Left renal cortex interstitium (tissue), 4 donors: ENCODE measurements around the gene IFI27L1. TPM values are rescaled to one million over a fixed set of nuclear protein-coding genes. Genes with fewer than 3 reads are reported as not detected.

Experiments
- DNase-seq, 4 donors: peaks; one replicate each; pipeline ENCODE4 v3.0.0-alpha.2; 2013; ENCODE audit warnings: low read depth in 4 of 4, low spot score in 2 of 4, missing footprints in 1 of 4
- polyA plus RNA-seq, 4 donors: library from polyadenylated mRNA; unstranded; fragments of 120-200 nt; gene quantifications; one replicate each; pipeline ENCODE4 v1.2.1, GENCODE V29; 2013; ENCODE audit not compliant: insufficient read length in 4 of 4

IFI27L1 gene
- polyA plus RNA-seq, 4 donors: 25.5 to 33.0 (median 31.5) TPM

GRCh38 chr14:94129758-94130414, 48.8 kb downstream of the IFI27L1 start:
- peak in 2 of 4 donors; percentile 14 to 29 for DNase-seq

DNA sequence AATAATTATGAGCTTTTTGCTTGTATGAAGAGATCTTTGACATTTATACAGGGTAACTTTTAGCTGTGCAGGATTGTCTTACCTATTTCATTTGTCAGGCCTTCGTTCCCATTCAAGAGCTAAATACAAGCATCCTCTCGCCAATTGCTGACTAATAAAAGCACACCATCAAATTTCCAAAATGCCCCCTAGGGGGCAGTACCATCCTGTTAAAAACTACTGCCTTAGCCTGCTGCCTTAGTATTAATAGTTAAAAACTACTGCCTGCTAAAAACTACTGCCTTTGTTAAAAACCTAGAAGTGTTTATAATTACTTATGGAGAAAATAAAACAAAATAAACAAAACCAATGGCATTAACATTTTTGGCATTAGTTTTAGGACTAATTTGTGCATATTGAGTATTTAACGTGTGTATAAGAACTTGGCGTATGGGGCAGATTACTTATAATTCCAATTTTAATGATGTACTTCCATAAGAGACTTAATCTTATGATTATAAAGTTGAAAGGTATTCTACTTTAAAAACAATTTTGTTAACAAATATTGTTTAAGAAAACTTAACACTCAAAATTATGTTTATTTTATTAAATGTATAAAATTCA, 51.3 kb downstream of the IFI27L1 start:
- peak in 2 of 4 donors; percentile 38 to 59 for DNase-seq

GRCh38 chr14:94135476-94135875, 54.4 kb downstream of the IFI27L1 start:
- DNase-seq: no peak

- DNase-seq: peak in 3 of 4 donors; percentile 50 to 66 (median 57)
These were observed 55.6 kb downstream of the IFI27L1 start for GRCh38 chr14:94136575-94137331.

GRCh38 chr14:94138251-94138650, 57.1 kb downstream of the IFI27L1 start:
- DNase-seq: no peak

DNA sequence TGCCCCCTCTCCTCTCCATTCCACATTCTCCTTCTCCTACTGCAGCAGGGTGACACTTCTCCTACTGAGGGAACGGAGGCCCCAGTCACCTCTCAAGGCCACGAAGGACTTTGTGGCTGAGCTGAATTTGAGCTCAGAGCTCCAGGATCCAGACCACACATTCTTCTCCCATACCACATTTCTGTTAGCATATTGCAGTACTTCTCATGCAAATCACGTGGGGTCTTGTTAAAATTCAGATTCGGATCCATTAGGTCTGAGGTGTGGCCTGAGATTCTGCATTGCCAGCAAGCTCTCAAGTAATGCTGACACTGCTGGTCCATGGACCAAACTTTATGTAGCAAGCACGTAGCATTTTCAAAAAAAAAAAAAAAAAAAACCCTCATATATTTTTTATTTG, 57.9 kb downstream of the IFI27L1 start:
- DNase-seq: no peak

DNA sequence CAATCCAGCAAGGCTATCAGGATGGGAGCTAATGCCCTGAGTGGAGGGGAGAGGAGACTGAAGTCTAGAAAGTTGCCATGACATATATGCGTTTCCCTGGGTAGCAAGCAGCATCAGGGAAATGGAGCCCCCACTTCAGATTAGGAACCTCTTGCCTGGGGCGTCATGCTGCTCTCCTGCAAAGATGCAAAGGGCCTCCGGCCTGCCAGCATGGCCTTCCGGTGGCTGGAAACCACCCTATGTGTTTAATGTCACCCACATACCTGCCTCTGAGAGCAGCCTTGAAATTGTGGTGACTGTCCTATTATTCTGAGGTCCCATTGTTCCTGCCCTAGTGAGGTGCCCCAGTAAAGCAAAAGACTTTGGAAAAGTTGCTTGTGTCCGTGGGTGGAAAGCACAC, 58.3 kb downstream of the IFI27L1 start:
- DNase-seq: no peak

DNA sequence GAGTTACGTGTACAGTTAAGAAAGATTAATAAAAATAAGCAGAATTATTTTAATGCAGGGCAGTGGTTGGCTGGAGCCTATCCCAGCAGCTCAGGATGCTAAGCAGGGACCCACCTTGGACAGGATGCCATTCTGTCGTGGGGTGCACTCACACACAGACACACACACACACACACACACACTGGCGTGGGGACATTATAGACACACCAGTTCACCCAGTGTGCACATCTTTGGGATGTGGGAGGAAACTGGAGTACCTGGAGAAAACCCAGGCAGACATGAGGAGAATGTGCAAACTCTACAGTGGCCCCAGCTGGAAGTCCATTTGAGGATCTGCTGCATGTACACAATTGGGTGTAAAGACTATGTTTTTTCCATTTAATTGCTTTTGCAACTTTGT, 61.1 kb downstream of the IFI27L1 start:
- no peak for DNase-seq

- no peak for DNase-seq
These were observed 61.7 kb downstream of the IFI27L1 start for GRCh38 chr14:94142836-94143235.

GRCh38 chr14:94143239-94143638, 62.1 kb downstream of the IFI27L1 start:
- no peak for DNase-seq

DNA sequence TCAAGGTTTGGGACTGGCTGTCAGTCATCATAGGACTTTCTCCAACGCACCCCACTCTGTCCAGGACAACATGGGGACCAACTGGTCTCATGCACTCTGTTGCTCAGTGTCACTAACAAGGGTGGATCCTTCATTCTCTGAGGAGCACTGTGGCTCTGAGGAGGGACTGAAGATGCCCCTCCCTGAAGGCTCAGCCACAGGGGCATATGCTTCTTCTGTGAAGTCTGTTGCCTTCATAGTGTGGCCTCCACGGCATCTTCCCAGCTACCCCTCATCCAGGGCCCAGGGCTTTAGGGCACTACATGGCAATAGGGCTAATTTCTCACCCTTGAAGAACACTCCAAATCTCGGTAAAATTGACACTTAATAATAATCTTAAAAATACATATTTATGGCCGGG, 62.6 kb downstream of the IFI27L1 start:
- no peak for DNase-seq

GRCh38 chr14:94144765-94145164, 63.7 kb downstream of the IFI27L1 start:
- DNase-seq: no peak

GRCh38 chr14:94145902-94146527, 64.9 kb downstream of the IFI27L1 start:
- no peak for DNase-seq

Other genes with a start within 250 kb of the IFI27L1 start
- gene FAM181A, start 154.0 kb upstream of the IFI27L1 start, polyA plus RNA-seq: under 1 TPM in 1 of 4 donors, not detected in 3; 0.09 TPM
- under 1 TPM; 0.30 to 0.59 (median 0.42) TPM for gene ASB2, start 104.7 kb upstream of the IFI27L1 start, polyA plus RNA-seq
- gene CCDC197, start 84.0 kb upstream of the IFI27L1 start, polyA plus RNA-seq: not detected
- gene OTUB2, start 55.0 kb upstream of the IFI27L1 start, polyA plus RNA-seq: 1 to 10 TPM; 4.2 to 5.0 (median 4.6) TPM
- gene DDX24, start 108 bp upstream of the IFI27L1 start, polyA plus RNA-seq: 100 to 1,000 TPM; 155 to 187 (median 166) TPM
- gene IFI27, start 29.4 kb downstream of the IFI27L1 start, polyA plus RNA-seq: 1 to 10 TPM; 4.4 to 8.2 (median 6.3) TPM
- gene IFI27L2, start 48.3 kb downstream of the IFI27L1 start, polyA plus RNA-seq: 10 to 100 TPM; 18.3 to 47.3 (median 24.0) TPM
- under 1 TPM; 0.25 to 0.28 (median 0.28) TPM for gene PPP4R4, start 93.0 kb downstream of the IFI27L1 start, polyA plus RNA-seq
- under 1 TPM; 0.06 to 0.78 (median 0.21) TPM for gene SERPINA10, start 212.0 kb downstream of the IFI27L1 start, polyA plus RNA-seq
- gene SERPINA6, start 242.0 kb downstream of the IFI27L1 start, polyA plus RNA-seq: 10 to 100 TPM in 1 of 4 donors, 1 to 10 TPM in 3; 2.1 to 11.2 (median 7.6) TPM